HEK293T (cell line): Measurements from ENCODE around the gene FARP2.

Experiments
- CTCF ChIA-PET: fragments of 350-600 bp; formaldehyde crosslinking; extraction: SDS; loops from one replicate; lab custom pipeline; 2021; ENCODE audit warnings: antibody characterized with exemption, inconsistent platforms; lab: Yijun Ruan, JAX
- POLR2A ChIA-PET: fragments of 350-600 bp; formaldehyde crosslinking; extraction: SDS; loops from one replicate; lab custom pipeline; 2020; ENCODE audit warnings: antibody characterized with exemption, inconsistent platforms; lab: Yijun Ruan, JAX
- DNase-seq: peaks from one replicate; pipeline ENCODE4 v3.0.0; 2012; ENCODE audit warnings: mixed read lengths; ENCODE audit errors: extremely low spot score
- ARNT ChIP-seq: fragments of 450-650 bp; IDR thresholded peaks from 2 replicates; pipeline ENCODE4 v1.6.1; 2017; ENCODE audit warnings: mild to moderate bottlenecking
- BHLHE40 ChIP-seq: fragments of 450-650 bp; IDR thresholded peaks from 2 replicates; pipeline ENCODE4 v1.6.1; 2016; ENCODE audit warnings: mild to moderate bottlenecking, moderate library complexity, borderline replicate concordance
- CTBP1 ChIP-seq: fragments of 450-650 bp; IDR thresholded peaks from 2 replicates; pipeline ENCODE4 v1.6.1; 2016; ENCODE audit warnings: borderline replicate concordance
- ELF4 ChIP-seq: fragments of 450-650 bp; IDR thresholded peaks from 2 replicates; pipeline ENCODE4 v1.6.1; 2017; ENCODE audit warnings: antibody characterized with exemption
- FOXA1 ChIP-seq: fragments of 450-650 bp; IDR thresholded peaks from 2 replicates; pipeline ENCODE4 v1.6.1; 2016; ENCODE audit warnings: mild to moderate bottlenecking
- FOXK2 ChIP-seq: fragments of 450-650 bp; IDR thresholded peaks from 2 replicates; pipeline ENCODE4 v1.6.1; 2016; ENCODE audit warnings: mild to moderate bottlenecking
- FOXM1 ChIP-seq: fragments of 450-650 bp; IDR thresholded peaks from 2 replicates; pipeline ENCODE4 v1.6.1; 2017; ENCODE audit warnings: mild to moderate bottlenecking, borderline replicate concordance
- HDGF ChIP-seq: fragments of 450-650 bp; IDR thresholded peaks from 2 replicates; pipeline ENCODE4 v1.6.1; 2017; ENCODE audit warnings: antibody characterized with exemption, borderline replicate concordance
- L3MBTL2 ChIP-seq: fragments of 450-650 bp; conservative IDR thresholded peaks from 2 replicates; pipeline ENCODE4 v1.6.1; 2016; ENCODE audit warnings: mild to moderate bottlenecking
- LEF1 ChIP-seq: fragments of 450-650 bp; IDR thresholded peaks from 2 replicates; pipeline ENCODE4 v1.6.1; 2017; ENCODE audit warnings: mild to moderate bottlenecking, borderline replicate concordance
- NFRKB ChIP-seq: fragments of 450-650 bp; IDR thresholded peaks from 2 replicates; pipeline ENCODE4 v1.6.1; 2016; ENCODE audit warnings: mild to moderate bottlenecking, moderate library complexity
- SP1 ChIP-seq: fragments of 450-650 bp; IDR thresholded peaks from 2 replicates; pipeline ENCODE4 v1.6.1; 2017
- TARDBP ChIP-seq: fragments of 450-650 bp; IDR thresholded peaks from 2 replicates; pipeline ENCODE4 v1.6.1; 2016
- TF ChIP-seq, protein P1 (sequence below): fragments of 450-650 bp; IDR thresholded peaks from 2 replicates; pipeline ENCODE4 v1.6.1; 2016

Gene FARP2

DNA sequence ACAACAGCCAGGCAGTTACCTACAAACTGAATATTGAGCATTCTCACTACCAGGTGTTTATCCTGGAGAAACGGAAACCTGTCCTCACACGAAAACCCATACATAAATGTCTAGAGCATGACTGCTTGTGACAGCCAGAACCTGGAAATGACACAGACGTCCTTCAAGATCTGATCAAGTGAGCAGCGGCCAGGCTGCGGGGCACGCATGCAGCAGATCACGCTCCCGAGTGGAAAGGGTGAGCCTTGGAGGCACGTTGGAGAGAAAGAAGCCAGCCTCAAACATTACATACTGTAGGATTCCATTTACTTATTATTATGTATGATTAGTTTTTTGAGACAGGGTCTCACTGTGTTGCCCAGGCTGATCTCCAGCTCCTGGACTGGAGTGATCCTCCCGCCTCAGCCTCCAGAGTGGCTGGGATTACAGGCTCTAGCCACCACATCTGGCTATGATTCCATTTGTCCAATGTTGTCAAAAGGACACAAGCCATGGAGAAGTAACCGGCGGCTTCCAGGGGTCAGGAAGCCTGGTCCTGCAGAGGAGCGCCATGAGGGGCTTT, 175.2 kb downstream of the FARP2 start:
- CTCF ChIA-PET = no interaction called here
- POLR2A ChIA-PET = no interaction called here
- no peak for DNase-seq
- TF ChIP-seq TARDBP (no peak), NFRKB (no peak), HDGF (no peak)

DNA sequence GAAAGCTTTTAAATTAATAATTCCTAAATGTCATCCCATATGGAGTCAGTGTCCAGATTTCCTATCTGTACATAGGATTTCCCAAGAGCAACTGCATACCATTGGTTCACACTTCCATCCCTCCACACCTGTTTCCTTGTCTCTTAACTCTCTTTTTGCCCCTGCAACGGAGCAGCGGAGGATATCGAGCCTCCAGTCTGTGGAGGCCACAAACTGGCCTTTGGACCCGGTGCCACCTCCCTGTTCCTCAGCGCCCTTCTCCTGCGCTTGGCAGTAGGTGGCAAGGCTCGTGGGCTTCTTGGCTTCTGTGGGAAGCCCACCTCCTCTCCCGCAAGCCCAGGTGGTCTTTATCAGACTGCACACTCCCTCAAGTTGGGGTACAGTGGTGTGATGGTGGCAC, 176.1 kb downstream of the FARP2 start:
- CTCF ChIA-PET = no interaction called here
- TF ChIP-seq NFRKB (no peak), FOXA1 (no peak), FOXM1 (no peak), HDGF (no peak), L3MBTL2 (no peak), BHLHE40 (no peak)
- POLR2A ChIA-PET = no interaction called here
- no peak for DNase-seq

DNA sequence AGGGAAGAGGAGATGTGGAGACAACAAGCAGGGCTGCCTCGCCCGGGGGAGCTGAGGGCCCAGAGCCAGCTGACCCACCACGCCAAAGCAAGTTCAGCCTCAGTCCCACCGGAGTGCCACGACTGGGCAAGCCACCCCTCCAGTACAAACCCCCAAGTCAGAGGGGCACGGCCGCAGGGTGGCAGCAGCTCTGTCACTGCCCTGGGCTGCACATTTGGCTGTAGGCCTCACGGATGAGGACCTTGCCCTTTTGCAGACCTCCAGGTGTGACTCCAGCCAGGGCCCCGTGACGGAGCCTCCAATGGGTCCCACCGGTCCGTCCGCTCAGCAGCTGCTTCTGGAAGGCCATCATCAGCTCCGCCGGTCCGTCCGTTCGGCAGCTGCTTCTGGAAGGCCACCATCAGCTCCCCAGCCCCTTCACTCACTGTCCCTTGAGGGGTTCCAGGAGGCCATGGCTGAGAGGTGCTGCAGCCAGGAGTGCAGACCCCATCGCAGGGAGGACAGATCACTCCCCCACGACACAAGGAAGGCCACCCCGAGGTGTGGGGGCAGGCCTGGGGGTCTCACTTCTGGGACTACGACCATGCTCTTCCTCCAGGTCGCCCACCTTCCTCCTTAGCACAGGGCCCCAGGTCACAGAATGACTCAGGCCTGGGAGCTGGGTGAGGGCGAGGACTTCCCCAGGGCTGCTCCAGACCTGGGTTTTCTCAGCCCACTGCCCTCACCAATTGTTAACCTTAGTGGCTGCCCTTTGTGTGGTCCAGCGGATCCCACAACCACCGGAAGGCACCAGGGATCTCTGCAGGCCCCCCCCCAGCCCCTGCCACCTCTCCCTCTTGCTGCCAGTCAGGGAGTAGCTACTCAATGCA, 176.9 kb downstream of the FARP2 start:
- TF ChIP-seq HDGF (no peak), ELF4 (no peak), CTBP1 (no peak), SP1 (no peak)
- ChIA-PET CTCF (no interaction called here), POLR2A (no interaction called here)
- no peak for DNase-seq

DNA sequence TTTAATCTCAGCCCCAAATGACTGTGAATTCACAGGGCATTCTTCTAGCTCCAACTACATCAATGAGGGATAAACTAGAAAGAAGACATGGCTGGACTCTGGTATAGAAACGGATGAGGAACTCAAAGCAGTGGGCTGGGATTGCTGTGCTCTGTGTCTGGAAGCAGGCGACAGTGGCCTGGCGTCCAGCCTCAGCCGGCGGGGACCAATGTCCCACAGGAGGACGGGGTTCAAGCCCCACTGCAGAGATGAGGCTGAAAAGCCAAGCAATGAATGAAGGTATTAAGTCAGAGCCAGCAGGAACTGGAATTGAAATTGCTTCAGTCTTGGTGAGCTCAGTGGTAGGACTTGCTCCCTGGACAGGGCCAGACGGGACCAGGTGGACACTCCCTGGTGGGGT, 178.2 kb downstream of the FARP2 start:
- DNase-seq = no peak
- ChIA-PET POLR2A (interaction anchor here (1.1 kb wide), 1 partner anchor 167 kb away, joined by 3 read pairs; the partner anchor contains the start of gene ING5), CTCF (no interaction called here)
- TF ChIP-seq FOXA1 (no peak), CTBP1 (no peak), FOXK2 (no peak), L3MBTL2 (no peak), HDGF (no peak), NFRKB (no peak), ELF4 (no peak), BHLHE40 (no peak), FOXM1 (no peak)
- TF ChIP-seq, protein P1, sequence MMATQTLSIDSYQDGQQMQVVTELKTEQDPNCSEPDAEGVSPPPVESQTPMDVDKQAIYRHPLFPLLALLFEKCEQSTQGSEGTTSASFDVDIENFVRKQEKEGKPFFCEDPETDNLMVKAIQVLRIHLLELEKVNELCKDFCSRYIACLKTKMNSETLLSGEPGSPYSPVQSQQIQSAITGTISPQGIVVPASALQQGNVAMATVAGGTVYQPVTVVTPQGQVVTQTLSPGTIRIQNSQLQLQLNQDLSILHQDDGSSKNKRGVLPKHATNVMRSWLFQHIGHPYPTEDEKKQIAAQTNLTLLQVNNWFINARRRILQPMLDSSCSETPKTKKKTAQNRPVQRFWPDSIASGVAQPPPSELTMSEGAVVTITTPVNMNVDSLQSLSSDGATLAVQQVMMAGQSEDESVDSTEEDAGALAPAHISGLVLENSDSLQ = no peak

DNA sequence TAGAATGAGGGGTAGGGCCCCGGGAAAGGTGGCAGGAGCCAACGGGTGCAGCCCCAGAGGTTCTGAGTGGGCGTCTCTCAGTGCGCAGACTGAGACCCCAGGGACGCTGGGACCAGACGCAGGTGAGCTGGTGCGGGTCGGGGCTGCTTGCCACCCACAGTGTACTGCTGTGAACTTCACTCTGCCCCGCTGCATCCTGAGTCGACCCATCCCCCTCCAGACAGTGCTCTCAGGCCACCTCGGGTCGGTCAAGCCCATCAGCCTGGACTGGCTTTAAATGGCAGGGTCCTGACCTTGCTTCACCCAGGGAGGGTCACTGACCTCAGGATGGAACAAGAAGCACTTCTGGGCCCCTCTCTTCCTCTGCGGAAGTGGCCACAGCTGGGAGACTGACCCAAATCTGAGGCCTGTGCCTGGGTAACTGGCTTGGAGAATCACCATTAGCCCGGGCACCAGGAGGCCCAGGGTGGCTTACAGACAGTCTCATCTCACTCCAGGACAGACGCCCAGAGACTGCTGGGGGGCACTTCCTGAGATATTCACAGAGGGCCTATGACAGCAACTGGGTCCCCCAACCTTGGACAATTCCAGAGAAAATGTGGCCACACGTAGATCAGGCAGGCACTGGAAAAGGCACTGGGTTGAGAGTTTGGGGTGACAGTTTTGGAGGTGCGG, 178.8 kb downstream of the FARP2 start:
- ChIA-PET CTCF (no interaction called here), POLR2A (interaction anchor here (1.1 kb wide), 1 partner anchor 167 kb away, joined by 3 read pairs; the partner anchor contains the start of gene ING5)
- DNase-seq = no peak
- no peak for TF ChIP-seq TARDBP
- TF ChIP-seq, protein P1 = no peak

DNA sequence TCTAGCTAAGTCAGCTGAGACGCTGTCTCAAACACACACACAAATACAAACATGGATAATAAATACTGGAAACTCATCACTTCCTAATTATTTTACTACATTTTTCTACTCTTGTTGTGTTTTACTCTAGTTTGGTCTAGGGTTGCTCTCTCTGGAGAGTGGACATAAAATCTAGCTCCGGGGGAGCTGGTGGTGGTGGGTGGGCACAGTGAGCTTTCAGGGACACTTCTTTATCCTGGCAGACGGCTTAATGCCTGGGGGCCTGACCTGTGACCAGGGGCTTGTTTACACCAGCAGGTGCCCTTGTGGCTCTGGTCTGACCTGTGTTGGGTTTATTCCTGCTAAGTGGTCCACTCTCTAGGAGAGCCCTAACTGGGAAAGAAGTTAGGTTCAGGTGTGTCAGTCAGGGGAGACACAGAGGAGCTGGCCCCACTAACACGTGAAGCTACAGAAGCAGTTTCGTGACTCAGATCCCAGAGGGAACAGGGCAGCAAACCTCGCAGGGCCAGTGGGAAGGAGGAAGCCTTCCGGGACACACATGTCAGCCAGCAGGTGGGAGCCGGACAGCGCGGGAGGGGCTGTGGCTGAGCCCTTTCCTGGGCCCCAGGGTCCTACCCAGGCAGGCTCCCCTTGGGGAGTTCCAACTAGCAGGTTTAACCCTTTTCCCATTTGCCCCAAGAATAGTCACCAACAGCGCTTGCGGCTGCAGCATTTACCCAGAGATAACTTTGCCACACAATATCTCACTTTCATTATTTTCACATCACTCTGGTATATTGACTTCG, 180.0 kb downstream of the FARP2 start:
- TF ChIP-seq TARDBP = no peak
- no peak for TF ChIP-seq FOXK2
- TF ChIP-seq, protein P1 = no peak
- no peak for TF ChIP-seq NFRKB
- no peak for TF ChIP-seq SP1
- no peak for TF ChIP-seq LEF1
- no peak for TF ChIP-seq FOXM1
- TF ChIP-seq ELF4 = no peak
- no peak for TF ChIP-seq ARNT
- no peak for DNase-seq
- ChIA-PET POLR2A (no interaction called here), CTCF (interaction anchor here (0.9 kb wide), 1 partner anchor 11 kb away, joined by 3 read pairs; no protein-coding TSS in a partner anchor)
